DMS53 (cell line): ENCODE results near the gene ZG16.

ENCODE experiments used
- DNase-seq: peaks from one replicate; lab custom pipeline; 2025; lab: John Stamatoyannopoulos, UW

Gene ZG16

GRCh38 chr16:29825145-29826044 is 47.3 kb downstream of the ZG16 start:
- DNase-seq: no peak

- DNase-seq: no peak
Observed at GRCh38 chr16:29826342-29826695, 48.3 kb downstream of the ZG16 start.

- no peak for DNase-seq
Observed at GRCh38 chr16:29830774-29831173, 52.7 kb downstream of the ZG16 start.

- no peak for DNase-seq
Observed at GRCh38 chr16:29831490-29831889, 53.4 kb downstream of the ZG16 start.
